Ovary (tissue), 9 donors: ENCODE measurements around the gene FBXO4. TPM values are rescaled to one million over a fixed set of nuclear protein-coding genes. Genes with fewer than 3 reads are reported as not detected.

Experiments
- DNase-seq, 5 donors: peaks; one replicate each; pipeline ENCODE4 v3.0.0-alpha.2; 2019 to 2020
- H3K27ac ChIP-seq, 2 donors: fragments of 200-600 bp; one replicate each; pipeline versions ENCODE4 v1.5.1 to v1.8.0; 2019 to 2022
- H3K27me3 ChIP-seq: fragments of 200-600 bp; one replicate; pipeline ENCODE4 v1.8.0; 2022
- H3K36me3 ChIP-seq: fragments of 200-600 bp; sonication (generic); one replicate; pipeline ENCODE4 v1.5.1; 2019
- H3K4me1 ChIP-seq: one replicate; pipeline ENCODE4 v1.8.1; 2013; ENCODE audit warnings: mild to moderate bottlenecking, moderate library complexity; ENCODE audit not compliant: insufficient read depth
- H3K4me3 ChIP-seq: fragments of 200-600 bp; sonication (generic); one replicate; pipeline ENCODE4 v1.5.1; 2017
- H3K9me3 ChIP-seq, 2 donors: fragments of 200-600 bp in 1 of 2; sonication (generic) in 1 of 2; one replicate each; pipeline versions ENCODE4 v1.5.1 to v1.8.1; 2013 to 2019; ENCODE audit warnings: mild to moderate bottlenecking in 1 of 2, moderate library complexity in 1 of 2
- CTCF ChIP-seq, 3 donors: fragments of 450-650 bp in 2 of 3; fragments of 200-600 bp in 1 of 3; IDR thresholded peaks; one replicate each; pipeline versions ENCODE4 v1.5.1 to v1.8.0; 2016 to 2022; ENCODE audit warnings: antibody characterized with exemption in 3 of 3, mild to moderate bottlenecking in 1 of 3
- EP300 ChIP-seq: sonication (generic); formaldehyde crosslinking; IDR thresholded peaks from one replicate; pipeline ENCODE4 v1.6.1; 2017; ENCODE audit warnings: antibody characterized with exemption
- POLR2A ChIP-seq: fragments of 450-650 bp; IDR thresholded peaks from one replicate; pipeline ENCODE4 v1.6.1; 2017; ENCODE audit warnings: antibody characterized with exemption, mild to moderate bottlenecking, moderate library complexity
- WGBS, 3 donors: extraction: QIAGEN DNeasy Blood & Tissue Kit in 1 of 3; methylation state at CpG; one replicate each; pipeline versions ENCODE4 v1.1.5 to v1.1.7; 2013 to 2017; 5-methylcytosine and 5-hydroxymethylcytosine counted together
- intact Hi-C, 4 donors: fragments of 100-400 bp; cut with DNase I; formaldehyde crosslinking; loops; one replicate each; pipeline versions ENCODE4 v1.11.0 to v1.15.1; 2022 to 2023
- polyA plus RNA-seq, 2 donors: library from polyadenylated mRNA; stranded (reverse); fragments of 200-250 nt in 1 of 2; fragments of 350-450 nt in 1 of 2; fragmentation: Illumina TruSeq in 1 of 2; extraction: RNeasy Lipid Tissue Mini Kit (QIAGEN cat#74804) in 1 of 2; gene quantifications; one replicate each; pipeline ENCODE4 v1.2.3, GENCODE V29; 2013 to 2014
- total RNA-seq, 7 donors: library from RNA; depleted of rRNA in 2 of 7; stranded (reverse); fragments of >200 nt in 2 of 7; fragmentation: NEBNext Ultra II Directional in 3 of 7; extraction: Animal tissue kit (Norgen Biotek cat#: 25700) in 3 of 7; gene quantifications; one replicate each; pipeline versions ENCODE4 v1.1.0 to v1.2.4, GENCODE V29; 2016 to 2023
- donor health status: DM: no; HTN: no; CAD: no; lungs with moderate emphysema.
- donor health status: DM: no; HTN: no; CAD: no.
- donor health status: Bipolar disorder and iron deficiency.
- donor health status: DM: yes; HTN: yes; CAD: no.
- donor health status: DM: no; HTN: no; CAD: no.
- donor health status: DM: yes; HTN: yes; CAD: no.

Gene FBXO4
- total and polyA plus RNA-seq, 9 donors: 7.4 to 16.3 (median 8.7) TPM

GRCh38 chr5:41878643-41879478, 46.2 kb upstream of the FBXO4 start:
- Histone ChIP-seq H3K27ac (no peak overlapping the region), H3K4me1 (no peaks in the 10 kb centered on the region), H3K9me3 (no peaks in the 10 kb centered on the region), H3K27me3 (no peaks in the 10 kb centered on the region), H3K36me3 (no peaks in the 10 kb centered on the region), H3K4me3 (no peak overlapping the region)
- 53 to 76% (median 66%) methylated on average over 3 of the region's 3 CpGs for WGBS, 3 donors
- no peak for DNase-seq
- TF ChIP-seq POLR2A (no peak), EP300 (no peak), CTCF (IDR thresholded peaks at IDR 0.05) (no peak)
- intact Hi-C loops: no loop called here

GRCh38 chr5:41882765-41883164, 42.3 kb upstream of the FBXO4 start:
- Histone ChIP-seq H3K36me3 (no peaks in the 10 kb centered on the region), H3K4me3 (no peak overlapping the region), H3K27ac (no peak overlapping the region), H3K4me1 (no peaks in the 10 kb centered on the region), H3K27me3 (peaks cover 3% of the 10 kb centered on the region), H3K9me3 (no peaks in the 10 kb centered on the region)
- no peak for DNase-seq
- intact Hi-C loops: no loop called here
- no peak for TF ChIP-seq CTCF (IDR thresholded peaks at IDR 0.05)
- no peak for TF ChIP-seq EP300
- TF ChIP-seq POLR2A: no peak
- WGBS, 3 donors: 76% methylated on average over 5 of the region's 5 CpGs

GRCh38 chr5:41883243-41883642, 41.8 kb upstream of the FBXO4 start:
- TF ChIP-seq EP300: no peak
- no peak for TF ChIP-seq POLR2A
- TF ChIP-seq CTCF (IDR thresholded peaks at IDR 0.05): no peak
- no peaks in the 10 kb centered on the region for H3K4me1 ChIP-seq
- peaks cover 3% of the 10 kb centered on the region for H3K27me3 ChIP-seq
- no peak for DNase-seq
- no peak overlapping the region for H3K27ac ChIP-seq
- WGBS, 3 donors: 65 to 75% (median 70%) methylated on average over 3 of the region's 3 CpGs
- intact Hi-C loops: no loop called here
- no peaks in the 10 kb centered on the region for H3K9me3 ChIP-seq
- no peak overlapping the region for H3K4me3 ChIP-seq
- no peaks in the 10 kb centered on the region for H3K36me3 ChIP-seq

GRCh38 chr5:41883936-41884335, 41.1 kb upstream of the FBXO4 start:
- WGBS, 3 donors: 81 to 90% (median 85%) methylated on average over 2 of the region's 2 CpGs
- H3K36me3 ChIP-seq: no peaks in the 10 kb centered on the region
- no peak overlapping the region for H3K4me3 ChIP-seq
- no peak for DNase-seq
- no peaks in the 10 kb centered on the region for H3K4me1 ChIP-seq
- no peaks in the 10 kb centered on the region for H3K9me3 ChIP-seq
- H3K27me3 ChIP-seq: peaks cover 3% of the 10 kb centered on the region
- no peak overlapping the region for H3K27ac ChIP-seq
- TF ChIP-seq CTCF (IDR thresholded peaks at IDR 0.05): no peak
- TF ChIP-seq EP300: no peak
- TF ChIP-seq POLR2A: no peak
- intact Hi-C loops: no loop called here
